Osteoblast (primary cell): ENCODE measurements around the gene DIAPH2. TPM values are rescaled to one million over a fixed set of nuclear protein-coding genes. Genes with fewer than 3 reads are reported as not detected.

ENCODE experiments used
- DNase-seq: peaks from one replicate; pipeline ENCODE4 v3.0.0; 2011; ENCODE audit warnings: low spot score, mixed read lengths; ENCODE audit not compliant: insufficient read length; ENCODE audit errors: missing footprints
- H2AFZ ChIP-seq: 2 replicates; pipeline ENCODE4 v1.6.0; 2011; ENCODE audit warnings: mild to moderate bottlenecking, low read length
- H3K27ac ChIP-seq: 2 replicates; pipeline ENCODE4 v1.5.1; 2011; ENCODE audit warnings: mild to moderate bottlenecking, low read depth, low read length, moderate library complexity
- H3K27me3 ChIP-seq: 2 replicates; pipeline ENCODE4 v1.6.0; 2012; ENCODE audit warnings: mild to moderate bottlenecking, control low read depth, inconsistent platforms, low read length, moderate library complexity; ENCODE audit not compliant: insufficient read depth
- H3K36me3 ChIP-seq: 2 replicates; pipeline ENCODE4 v1.5.1; 2011; ENCODE audit warnings: mild to moderate bottlenecking, low read length, control low read depth, moderate library complexity; ENCODE audit not compliant: insufficient read depth
- H3K4me1 ChIP-seq: 2 replicates; pipeline ENCODE4 v1.5.1; 2011; ENCODE audit warnings: mild to moderate bottlenecking, low read length, control low read depth, moderate library complexity; ENCODE audit not compliant: insufficient read depth
- H3K4me2 ChIP-seq: 2 replicates; pipeline ENCODE4 v1.6.0; 2011; ENCODE audit warnings: mild to moderate bottlenecking, low read length; ENCODE audit not compliant: insufficient read depth
- H3K4me3 ChIP-seq: fragments of 200-600 bp; sonication (generic); 3 replicates; pipeline ENCODE4 v1.5.1; 2012; ENCODE audit warnings: mild to moderate bottlenecking, low read length, inconsistent platforms; ENCODE audit not compliant: insufficient read depth
- H3K79me2 ChIP-seq: 2 replicates; pipeline ENCODE4 v1.6.0; 2012; ENCODE audit warnings: mild to moderate bottlenecking, low read length, control low read depth, inconsistent platforms; ENCODE audit not compliant: insufficient read depth
- H3K9me3 ChIP-seq: 2 replicates; pipeline ENCODE4 v1.5.1; 2011; ENCODE audit warnings: low read depth, low read length, control low read depth
- H4K20me1 ChIP-seq: 2 replicates; pipeline ENCODE4 v1.6.0; 2012; ENCODE audit warnings: mild to moderate bottlenecking, low read length, control low read depth; ENCODE audit not compliant: insufficient read depth
- CTCF ChIP-seq: IDR thresholded peaks from 2 replicates; pipeline ENCODE4 v1.5.1; 2011; ENCODE audit warnings: mild to moderate bottlenecking, low read depth, low read length, moderate library complexity; ENCODE audit errors: extremely low read depth
- total RNA-seq: library from RNA; depleted of rRNA; stranded (reverse); fragments of >200 nt; gene quantifications from 2 replicates; pipeline ENCODE4 v1.2.3, GENCODE V29; 2012

Gene DIAPH2
- total RNA-seq, 1 donor: 21.0 TPM

GRCh38 chrX:97522307-97522706 is 837.7 kb downstream of the DIAPH2 start:
- no peak for DNase-seq
- Histone ChIP-seq H3K79me2 (no peaks in the 10 kb centered on the region), H3K27ac (no peak overlapping the region), H3K36me3 (no peaks in the 10 kb centered on the region), H3K4me1 (no peaks in the 10 kb centered on the region), H3K4me2 (no peak overlapping the region), H4K20me1 (no peaks in the 10 kb centered on the region), H3K27me3 (no peaks in the 10 kb centered on the region), H2AFZ (no peak overlapping the region), H3K4me3 (no peak overlapping the region), H3K9me3 (no peaks in the 10 kb centered on the region)
- TF ChIP-seq CTCF: no peak

- H3K4me3 ChIP-seq: no peak overlapping the region
- H4K20me1 ChIP-seq: no peaks in the 10 kb centered on the region
- no peaks in the 10 kb centered on the region for H3K9me3 ChIP-seq
- no peaks in the 10 kb centered on the region for H3K79me2 ChIP-seq
- no peak overlapping the region for H3K4me2 ChIP-seq
- no peaks in the 10 kb centered on the region for H3K36me3 ChIP-seq
- no peak for TF ChIP-seq CTCF
- no peaks in the 10 kb centered on the region for H3K27me3 ChIP-seq
- DNase-seq: no peak
- H3K27ac ChIP-seq: no peak overlapping the region
- H3K4me1 ChIP-seq: no peaks in the 10 kb centered on the region
- no peak overlapping the region for H2AFZ ChIP-seq
Observed at GRCh38 chrX:97524340-97524739, 839.7 kb downstream of the DIAPH2 start.

- Histone ChIP-seq H3K36me3 (no peaks in the 10 kb centered on the region), H3K4me3 (no peak overlapping the region), H3K4me2 (no peak overlapping the region), H3K27me3 (no peaks in the 10 kb centered on the region), H3K79me2 (no peaks in the 10 kb centered on the region), H2AFZ (no peak overlapping the region), H4K20me1 (no peaks in the 10 kb centered on the region), H3K4me1 (no peaks in the 10 kb centered on the region), H3K27ac (no peak overlapping the region), H3K9me3 (no peaks in the 10 kb centered on the region)
- no peak for DNase-seq
- TF ChIP-seq CTCF: no peak
Observed at GRCh38 chrX:97524997-97525396, 840.4 kb downstream of the DIAPH2 start.

GRCh38 chrX:97525981-97526380 is 841.3 kb downstream of the DIAPH2 start:
- Histone ChIP-seq H3K79me2 (no peaks in the 10 kb centered on the region), H4K20me1 (no peaks in the 10 kb centered on the region), H2AFZ (no peak overlapping the region), H3K4me1 (no peaks in the 10 kb centered on the region), H3K9me3 (no peaks in the 10 kb centered on the region), H3K36me3 (no peaks in the 10 kb centered on the region), H3K27me3 (no peaks in the 10 kb centered on the region), H3K27ac (no peak overlapping the region), H3K4me2 (no peak overlapping the region), H3K4me3 (no peak overlapping the region)
- no peak for TF ChIP-seq CTCF
- DNase-seq: no peak
